GM19455 (cell line): ENCODE results near the gene GNAT3.

ENCODE experiments used
- ATAC-seq: cut with Tn5 transposase; IDR thresholded peaks from one replicate; pipeline ENCODE4 v1.9.1; 2021; ENCODE audit not compliant: unreplicated experiment

Gene GNAT3

DNA sequence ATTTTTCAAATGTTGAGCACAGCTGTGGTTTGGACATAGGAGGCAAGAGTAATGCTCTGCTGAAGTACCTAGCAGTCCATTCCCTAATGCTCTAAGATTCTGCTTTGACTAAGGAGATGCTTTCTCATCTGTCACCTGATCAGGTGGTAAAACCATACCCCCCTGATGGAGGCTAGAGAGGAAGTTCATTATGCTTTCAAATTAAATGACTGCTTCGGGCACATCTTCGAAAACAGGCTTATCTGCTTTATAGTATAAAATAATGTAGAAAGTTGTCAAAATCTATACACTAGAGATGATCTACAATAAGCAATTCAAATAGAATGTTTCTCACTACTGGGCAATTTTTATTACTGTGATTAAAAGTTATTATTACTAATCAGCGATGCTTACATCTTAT, at the start of gene GNAT3:
Gene GNAT3, minus strand, starts transcription at position 101 of the 400 bp plus-strand sequence. CDS start 138 bp downstream, outside the sequence.
- no peak for ATAC-seq

- no peak for ATAC-seq
Observed at GRCh38 chr7:80558116-80558515, 46.3 kb upstream of the GNAT3 start.

- no peak for ATAC-seq
Observed at GRCh38 chr7:80552031-80552694, 40.3 kb upstream of the GNAT3 start.

DNA sequence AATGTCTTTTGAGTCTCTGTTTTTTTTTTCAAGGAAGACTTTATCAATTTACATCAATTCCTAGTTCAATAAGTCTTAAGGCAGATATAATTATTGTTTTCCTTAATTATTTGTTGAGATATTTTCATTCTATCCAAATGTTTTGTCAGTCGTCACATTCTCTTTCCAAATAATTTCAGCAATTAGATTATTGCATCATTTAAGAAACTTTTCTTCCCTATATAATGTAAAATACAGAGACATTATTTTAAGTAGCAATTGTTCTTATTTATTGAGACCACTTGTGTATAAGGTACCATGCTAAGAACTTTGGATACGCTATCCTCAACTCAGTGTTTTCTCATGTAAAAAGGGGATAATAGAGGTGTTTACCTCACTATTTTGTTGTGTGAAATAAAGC, 38.1 kb upstream of the GNAT3 start:
- ATAC-seq: no peak

DNA sequence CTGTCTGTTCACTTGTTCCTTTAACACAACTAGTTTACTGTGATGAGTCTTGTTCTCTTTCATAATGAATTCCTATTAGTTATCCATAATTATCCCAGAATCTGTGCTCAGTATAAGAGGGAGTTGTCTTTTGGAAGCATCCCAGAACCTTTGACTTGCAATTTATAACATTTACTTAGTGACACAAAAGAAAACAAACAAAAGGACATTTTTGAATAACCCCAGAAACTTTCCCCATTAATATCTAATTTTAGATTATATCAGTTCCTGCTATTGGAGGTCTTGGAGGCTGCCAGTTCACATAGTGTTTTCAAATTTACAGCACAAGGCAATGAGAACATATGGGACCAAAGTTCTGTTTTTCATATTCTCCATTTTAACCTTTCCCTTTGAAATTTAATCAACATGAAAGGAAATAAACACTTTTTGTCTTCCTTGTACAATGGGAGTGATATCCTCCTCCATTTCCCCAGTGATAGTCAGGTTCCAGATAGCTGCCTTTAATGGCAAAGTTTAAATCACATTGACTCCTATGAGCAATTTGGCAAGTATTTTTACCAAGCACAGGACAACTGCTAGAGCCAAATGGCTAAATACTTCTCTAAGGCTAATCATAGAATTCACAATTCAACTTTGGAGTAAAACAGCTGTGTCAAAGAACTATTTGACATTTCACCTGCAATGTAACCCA, 37.1 kb upstream of the GNAT3 start:
- no peak for ATAC-seq

GRCh38 chr7:80542398-80542797, 30.5 kb upstream of the GNAT3 start:
- ATAC-seq: no peak

DNA sequence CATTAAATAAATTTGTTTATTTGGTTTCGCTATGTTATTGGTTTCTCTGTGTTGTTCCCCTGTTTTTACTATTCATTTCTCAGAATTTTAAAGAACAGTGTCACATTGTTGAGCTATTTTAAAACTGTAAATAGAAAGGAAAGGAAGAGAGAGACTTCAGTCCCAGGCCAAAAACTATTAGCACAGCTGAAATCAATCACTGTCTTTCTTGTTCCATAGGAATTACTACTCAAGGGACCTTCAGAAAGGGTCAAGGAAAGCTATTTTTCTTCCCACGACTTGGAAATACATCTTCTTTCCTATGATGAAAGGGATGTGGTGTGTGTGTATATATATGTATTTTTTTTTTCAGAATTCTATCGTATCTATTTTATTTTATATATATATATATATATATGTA, 29.0 kb upstream of the GNAT3 start:
- no peak for ATAC-seq

- no peak for ATAC-seq
Observed at GRCh38 chr7:80537091-80537490, 25.2 kb upstream of the GNAT3 start.

DNA sequence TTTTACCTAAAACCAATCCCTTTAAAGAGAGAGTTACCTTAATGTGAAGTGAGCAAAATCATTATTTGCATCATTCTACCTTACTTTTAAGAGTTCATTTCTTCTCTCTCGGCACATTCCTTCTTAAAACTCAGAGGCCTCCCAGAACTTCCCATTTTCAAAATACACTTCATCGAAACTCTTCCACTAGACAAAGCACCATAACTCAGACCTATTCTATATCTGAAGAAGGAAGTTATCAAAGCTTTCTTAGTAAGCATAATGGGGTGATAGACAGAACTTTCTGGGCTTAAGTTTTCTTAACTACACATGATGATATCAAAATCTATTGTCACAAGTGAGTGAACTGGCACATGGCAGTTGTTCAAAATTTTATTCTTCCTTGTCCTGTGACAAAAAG, 24.6 kb upstream of the GNAT3 start:
- no peak for ATAC-seq

GRCh38 chr7:80533287-80533686, 21.4 kb upstream of the GNAT3 start:
- no peak for ATAC-seq

DNA sequence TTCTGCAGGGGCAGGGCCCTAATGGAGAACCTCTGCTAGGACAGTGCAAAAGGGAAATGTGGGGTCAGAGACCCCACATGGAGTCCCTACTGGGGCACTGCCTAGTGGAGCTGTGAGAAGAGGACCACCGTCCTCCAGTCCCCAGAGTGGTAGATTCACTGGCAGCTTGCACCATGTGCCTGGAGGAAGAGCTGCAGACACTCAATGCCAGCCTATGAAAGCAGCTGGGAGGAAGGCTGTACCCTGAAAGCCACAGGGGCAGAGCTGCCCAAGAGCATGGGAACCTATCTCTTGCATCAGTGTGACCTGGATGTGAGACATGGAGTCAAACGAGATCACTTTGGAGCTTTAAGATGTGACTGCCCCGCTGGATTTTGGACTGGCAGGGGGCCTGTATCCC, 20.3 kb upstream of the GNAT3 start:
- no peak for ATAC-seq

- no peak for ATAC-seq
Observed at GRCh38 chr7:80530136-80530535, 18.3 kb upstream of the GNAT3 start.

DNA sequence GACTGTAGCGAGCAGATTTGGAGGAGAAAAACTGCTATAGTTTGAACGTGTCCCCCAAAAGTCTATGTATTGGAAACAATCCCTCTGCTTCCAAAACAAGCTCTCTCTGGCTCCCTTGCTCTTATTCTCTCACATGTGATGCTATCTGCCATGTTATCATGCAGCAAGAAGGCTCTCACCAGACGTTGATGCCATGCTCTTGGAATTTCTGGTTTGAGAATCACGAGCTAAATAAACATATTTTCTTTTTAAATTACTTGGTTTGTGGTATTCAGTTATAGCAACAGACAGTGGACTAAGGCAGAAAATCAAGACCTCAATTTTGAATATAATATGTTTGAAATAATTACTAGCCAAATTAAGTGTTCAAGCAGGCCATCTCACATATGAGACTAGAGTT, 17.5 kb upstream of the GNAT3 start:
- no peak for ATAC-seq

DNA sequence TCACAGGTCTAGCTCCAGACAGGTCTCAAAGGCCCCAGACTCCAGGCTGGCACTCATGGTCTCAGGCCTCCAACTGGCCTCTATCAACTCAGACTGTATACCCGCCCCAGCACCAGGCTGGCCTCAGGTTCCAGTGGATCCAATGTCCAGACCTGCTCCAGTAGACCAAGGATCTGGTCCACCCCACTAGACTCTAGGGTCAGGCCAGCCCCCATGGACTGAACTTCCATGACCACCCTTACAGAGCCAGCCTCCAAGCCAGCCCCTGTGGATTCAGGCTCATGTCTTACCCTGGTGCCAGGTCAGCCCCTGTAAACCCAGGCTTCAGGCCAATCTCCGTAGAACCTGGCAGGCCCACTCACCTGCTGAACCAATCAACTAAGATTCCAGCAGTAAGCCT, 16.8 kb upstream of the GNAT3 start:
- no peak for ATAC-seq

DNA sequence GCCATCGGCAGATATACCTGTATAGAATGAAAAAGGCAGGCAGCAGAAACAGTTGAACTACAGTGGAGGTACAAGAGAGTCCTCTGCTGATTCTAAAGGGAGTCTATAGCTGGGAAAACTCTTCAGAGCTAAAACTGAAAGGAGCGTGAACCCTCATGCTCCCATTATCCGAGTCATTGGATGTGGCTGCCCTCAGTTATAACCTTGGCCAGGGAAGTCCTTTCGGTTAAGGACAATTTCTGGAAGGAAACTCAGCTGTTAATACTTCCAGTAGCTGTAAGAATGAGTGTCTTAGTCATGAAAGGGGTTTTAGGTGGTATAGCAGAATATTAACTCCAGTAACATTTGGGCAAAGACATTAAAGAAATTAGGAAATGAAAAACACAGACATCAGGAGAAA, 14.6 kb upstream of the GNAT3 start:
- ATAC-seq: no peak

DNA sequence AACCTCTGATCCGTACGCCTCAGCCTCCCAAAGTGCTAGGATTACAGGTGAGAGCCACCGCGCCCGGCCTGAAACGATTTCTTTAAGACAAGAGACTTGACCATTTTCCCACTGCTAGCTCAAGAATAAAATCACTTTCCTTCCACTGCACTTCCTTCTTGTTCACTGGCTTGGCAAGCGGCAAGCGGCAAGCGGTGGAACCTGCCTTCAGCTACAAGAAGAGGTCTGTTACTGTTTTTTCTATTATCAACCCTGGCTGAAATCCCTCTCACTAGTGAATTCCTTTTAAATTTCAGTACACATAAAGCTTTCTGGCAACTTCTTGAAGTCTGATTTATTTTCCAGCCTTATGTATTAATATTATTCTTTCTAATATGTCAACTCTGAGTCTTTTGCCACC, 12.8 kb upstream of the GNAT3 start:
- ATAC-seq: no peak

DNA sequence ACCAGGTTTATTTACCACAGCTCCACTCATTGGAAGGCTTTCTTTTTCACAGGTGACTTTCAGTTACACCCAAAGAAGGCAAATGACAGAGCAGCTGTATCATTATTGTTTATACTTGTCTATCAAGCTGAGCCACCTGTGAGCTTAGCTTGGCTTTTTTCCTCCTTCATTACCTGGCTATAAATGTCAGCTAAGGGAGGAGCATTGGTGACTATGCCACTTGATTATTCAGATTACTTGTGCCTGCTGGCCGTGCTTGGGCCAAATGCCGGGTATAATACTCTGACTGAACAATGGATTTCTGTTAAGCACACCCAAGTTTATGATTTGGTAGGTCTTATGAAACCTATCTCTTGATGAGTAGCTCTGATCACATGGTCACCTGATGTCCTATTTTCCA, 9.9 kb upstream of the GNAT3 start:
- ATAC-seq: no peak

GRCh38 chr7:80520199-80520598, 8.3 kb upstream of the GNAT3 start:
- ATAC-seq: no peak

DNA sequence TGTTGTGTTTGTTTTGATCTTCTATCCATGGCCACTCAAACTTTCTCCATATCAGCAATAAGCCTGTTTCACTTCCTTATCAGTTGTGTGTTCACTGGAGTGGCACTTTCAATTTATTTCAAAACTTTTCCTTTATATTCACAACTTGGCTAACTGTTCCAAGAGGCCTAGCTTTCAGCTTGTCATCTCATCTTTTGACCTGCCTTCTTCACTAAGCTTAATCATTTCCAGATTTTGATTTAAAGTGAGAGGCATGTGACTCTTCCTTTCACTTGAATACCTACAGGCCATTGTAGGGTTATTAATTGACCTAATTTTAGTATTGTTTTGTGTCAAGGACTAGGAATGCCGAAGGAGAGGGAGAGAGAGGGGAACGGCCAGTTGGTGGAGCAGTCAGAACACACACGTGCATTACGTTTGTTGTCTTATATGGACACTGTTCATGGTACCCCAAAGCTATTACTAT, 5.5 kb upstream of the GNAT3 start:
- ATAC-seq: no peak

- no peak for ATAC-seq
Observed at GRCh38 chr7:80515298-80515697, 3.4 kb upstream of the GNAT3 start.

DNA sequence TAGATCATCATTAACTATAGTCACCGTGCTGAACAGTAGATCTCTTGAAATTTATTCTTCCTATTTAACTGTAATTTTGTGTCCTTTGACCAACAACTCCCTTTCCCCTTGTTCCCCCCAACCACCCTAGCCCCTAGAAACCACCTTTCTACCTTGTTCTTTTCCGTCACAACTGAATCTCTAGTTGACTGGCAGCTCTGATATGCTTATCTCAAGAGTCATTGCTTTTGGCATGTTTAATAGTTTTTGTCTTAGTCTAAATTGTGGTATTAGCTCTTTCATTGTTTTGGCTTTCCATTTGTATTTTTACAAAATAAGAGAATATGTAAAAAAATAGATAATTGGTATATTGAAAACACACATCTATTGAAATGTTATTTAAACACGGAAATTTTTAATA, 1.8 kb downstream of the GNAT3 start:
- no peak for ATAC-seq

- no peak for ATAC-seq
Observed at GRCh38 chr7:80508440-80508839, 3.4 kb downstream of the GNAT3 start.
